Measurements from ENCODE around the gene TMUB2. TPM values are rescaled to one million over a fixed set of nuclear protein-coding genes. Genes with fewer than 3 reads are reported as not detected.
"Not testable (repeated sequence)": the region's sequence is repeated elsewhere in the genome, so short reads cannot be mapped to it uniquely, and the experiment has no call there.

TMUB2 gene
- 10 to 100 TPM; 22.6 to 31.0 TPM for total RNA-seq

DNA sequence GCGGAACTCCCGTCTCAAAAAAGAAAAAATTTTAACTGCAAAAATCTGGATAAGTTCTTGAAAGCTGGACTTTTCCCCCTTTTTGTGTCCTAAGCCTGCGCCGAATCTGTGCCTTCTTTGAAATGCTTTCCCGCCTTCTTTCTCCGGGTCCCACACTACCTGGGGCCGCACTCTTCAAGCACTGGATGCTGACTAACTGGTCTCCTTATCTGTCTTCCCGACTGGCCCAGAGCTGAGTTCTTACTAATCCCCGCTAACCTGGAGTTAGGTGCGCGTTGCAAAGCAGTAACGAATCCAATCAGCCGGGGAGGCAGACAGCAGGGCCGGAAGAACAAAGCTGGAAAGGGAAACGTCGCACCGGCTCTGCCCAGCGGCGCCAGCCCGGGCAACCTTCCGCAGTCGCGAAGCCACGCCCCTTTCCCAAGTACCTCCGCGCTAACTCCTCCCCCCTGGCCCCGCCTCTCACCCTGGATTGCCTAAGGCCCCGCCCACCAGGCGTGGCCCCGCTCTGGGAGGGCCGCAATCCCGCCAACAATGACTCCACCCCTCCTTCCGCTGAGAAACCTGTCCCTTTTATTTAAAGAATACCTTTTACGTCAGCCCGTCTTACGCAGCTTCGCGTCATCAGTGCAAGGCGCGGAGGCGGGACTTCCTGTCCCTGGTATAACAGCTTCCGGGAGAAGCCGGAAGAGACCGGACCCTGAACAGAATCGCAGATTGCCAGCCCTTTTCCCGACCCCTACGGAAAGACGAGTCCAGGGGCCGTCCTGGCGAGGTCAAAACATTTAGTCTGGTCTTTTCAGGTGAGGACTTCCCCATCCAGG, at the start of gene TMUB2:
Gene TMUB2 (plus strand): TSS at position 666 of the 824 bp plus-strand sequence. CDS start 737 bp downstream, outside the sequence.
- H3K27me3 ChIP-seq = no peaks in the 10 kb centered on the region
- TF ChIP-seq POLR2A (IDR thresholded peaks at IDR 0.05) = peak; percentile 82 to 94 (median 90)
- TF ChIP-seq, protein P1, sequence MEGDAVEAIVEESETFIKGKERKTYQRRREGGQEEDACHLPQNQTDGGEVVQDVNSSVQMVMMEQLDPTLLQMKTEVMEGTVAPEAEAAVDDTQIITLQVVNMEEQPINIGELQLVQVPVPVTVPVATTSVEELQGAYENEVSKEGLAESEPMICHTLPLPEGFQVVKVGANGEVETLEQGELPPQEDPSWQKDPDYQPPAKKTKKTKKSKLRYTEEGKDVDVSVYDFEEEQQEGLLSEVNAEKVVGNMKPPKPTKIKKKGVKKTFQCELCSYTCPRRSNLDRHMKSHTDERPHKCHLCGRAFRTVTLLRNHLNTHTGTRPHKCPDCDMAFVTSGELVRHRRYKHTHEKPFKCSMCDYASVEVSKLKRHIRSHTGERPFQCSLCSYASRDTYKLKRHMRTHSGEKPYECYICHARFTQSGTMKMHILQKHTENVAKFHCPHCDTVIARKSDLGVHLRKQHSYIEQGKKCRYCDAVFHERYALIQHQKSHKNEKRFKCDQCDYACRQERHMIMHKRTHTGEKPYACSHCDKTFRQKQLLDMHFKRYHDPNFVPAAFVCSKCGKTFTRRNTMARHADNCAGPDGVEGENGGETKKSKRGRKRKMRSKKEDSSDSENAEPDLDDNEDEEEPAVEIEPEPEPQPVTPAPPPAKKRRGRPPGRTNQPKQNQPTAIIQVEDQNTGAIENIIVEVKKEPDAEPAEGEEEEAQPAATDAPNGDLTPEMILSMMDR (IDR thresholded peaks at IDR 0.05) = peak in 1 of 7 experiments; percentile 13
- H3K4me3 ChIP-seq = peak within 1 kb of the TSS; percentile 55 to 62
- peaks cover 35% of the 10 kb centered on the region for H3K4me1 ChIP-seq
- peak; percentile 95 for ATAC-seq
- no peaks in the 10 kb centered on the region for H3K9me3 ChIP-seq
- peak within 1 kb of the TSS; percentile 81 to 98 (median 97) for H3K27ac ChIP-seq
- intact Hi-C loops (cut with DNase I) = no loop called here
- H3K36me3 ChIP-seq (replicated peaks in 1 of 2; ENCODE audit: insufficient read depth in 1 of 2, low read depth in 2 of 2) = no peaks in the 10 kb centered on the region
- WGBS, 2 donors = 0% methylated on average over 24 to 50 of the region's 50 CpGs
- peak; percentile 99 to 100 (median 100) for DNase-seq

DNA sequence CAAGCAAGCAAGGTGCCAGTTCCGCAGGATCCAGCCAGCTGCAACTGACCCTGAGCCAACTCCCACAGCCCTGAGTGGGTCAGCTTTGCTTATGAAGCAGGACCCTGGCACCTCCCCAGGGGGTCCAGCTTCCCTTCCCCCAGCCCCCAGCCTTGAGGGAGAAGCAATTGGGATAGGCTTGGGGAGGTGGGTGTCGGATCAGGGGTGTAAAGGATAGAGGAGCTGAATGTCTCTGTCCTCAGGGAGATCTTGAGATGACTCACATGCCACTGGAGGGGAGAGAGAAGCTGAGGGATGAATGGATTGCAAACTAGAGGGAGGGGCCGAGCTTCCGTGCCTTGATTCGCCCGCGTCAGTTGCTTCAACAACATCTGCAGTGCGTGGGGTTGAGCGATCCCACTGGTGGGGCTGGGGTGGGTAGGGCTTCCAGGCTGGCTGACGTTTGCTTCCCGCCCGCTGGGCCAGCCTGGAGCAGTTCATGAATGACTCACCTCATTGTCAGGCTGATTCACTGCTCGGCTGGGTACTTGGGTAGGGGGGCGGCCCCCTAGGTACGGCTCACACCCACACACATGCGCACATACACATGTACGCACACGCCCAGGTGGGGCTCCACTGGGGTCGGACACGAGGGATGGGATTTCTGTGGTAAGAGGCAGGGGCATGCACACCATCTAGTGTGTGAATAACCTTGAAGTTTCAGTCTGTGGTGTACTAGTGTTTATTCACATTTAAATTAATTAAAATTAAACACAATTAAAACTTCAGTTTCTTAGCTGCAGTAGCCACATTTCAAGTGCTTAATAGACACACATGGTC, 48.7 kb upstream of the TMUB2 start:
- DNase-seq (peak; percentile 68 to 91 (median 79)), ATAC-seq (peak; percentile 77)
- TF ChIP-seq POLR2A (IDR thresholded peaks at IDR 0.05) = peak in 1 of 3 donors; percentile 32
- TF ChIP-seq, protein P1 (IDR thresholded peaks at IDR 0.05) = peak in 1 of 7 experiments; percentile 16
- Histone ChIP-seq H3K27me3 (no peaks in the 10 kb centered on the region), H3K9me3 (no peaks in the 10 kb centered on the region), H3K27ac (peak overlapping the region in 2 of 4 donors; percentile 26 to 60), H3K4me3 (no peak overlapping the region), H3K4me1 (peaks cover 29% of the 10 kb centered on the region), H3K36me3 (replicated peaks in 1 of 2; ENCODE audit: insufficient read depth in 1 of 2, low read depth in 2 of 2) (no peaks in the 10 kb centered on the region)
- 8 to 11% methylated on average over 13 to 20 of the region's 20 CpGs for WGBS, 2 donors
- intact Hi-C loops (cut with DNase I) = no loop called here

DNA sequence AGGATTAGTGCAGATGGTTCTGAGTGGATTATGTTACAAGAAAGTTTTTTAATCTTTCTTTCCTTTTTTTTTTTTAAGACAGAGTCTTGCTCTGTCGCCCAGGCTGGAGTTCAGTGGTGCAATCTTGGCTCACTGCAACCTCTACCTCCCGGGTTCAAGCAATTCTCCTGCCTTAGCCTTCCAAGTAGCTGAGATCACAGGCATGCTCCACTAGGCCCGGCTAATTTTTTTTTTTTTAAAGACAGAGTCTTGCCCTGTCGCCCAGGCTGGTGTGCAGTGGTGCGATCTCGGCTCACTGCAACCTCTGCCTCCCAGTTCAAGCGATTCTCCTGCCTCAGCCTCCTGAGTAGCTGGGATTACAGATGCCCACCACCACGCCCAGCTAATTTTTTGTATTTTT, 42.9 kb upstream of the TMUB2 start:
- ATAC-seq; H3K9me3 ChIP-seq; H3K27me3 ChIP-seq; H3K27ac ChIP-seq; H3K4me3 ChIP-seq; DNase-seq; intact Hi-C loops (cut with DNase I); H3K36me3 ChIP-seq (replicated peaks in 1 of 2; ENCODE audit: insufficient read depth in 1 of 2, low read depth in 2 of 2): not testable (repeated sequence)
- peaks cover 13% of the 10 kb centered on the region for H3K4me1 ChIP-seq
- 90% methylated on average over 8 of the region's 8 CpGs for WGBS, 2 donors

DNA sequence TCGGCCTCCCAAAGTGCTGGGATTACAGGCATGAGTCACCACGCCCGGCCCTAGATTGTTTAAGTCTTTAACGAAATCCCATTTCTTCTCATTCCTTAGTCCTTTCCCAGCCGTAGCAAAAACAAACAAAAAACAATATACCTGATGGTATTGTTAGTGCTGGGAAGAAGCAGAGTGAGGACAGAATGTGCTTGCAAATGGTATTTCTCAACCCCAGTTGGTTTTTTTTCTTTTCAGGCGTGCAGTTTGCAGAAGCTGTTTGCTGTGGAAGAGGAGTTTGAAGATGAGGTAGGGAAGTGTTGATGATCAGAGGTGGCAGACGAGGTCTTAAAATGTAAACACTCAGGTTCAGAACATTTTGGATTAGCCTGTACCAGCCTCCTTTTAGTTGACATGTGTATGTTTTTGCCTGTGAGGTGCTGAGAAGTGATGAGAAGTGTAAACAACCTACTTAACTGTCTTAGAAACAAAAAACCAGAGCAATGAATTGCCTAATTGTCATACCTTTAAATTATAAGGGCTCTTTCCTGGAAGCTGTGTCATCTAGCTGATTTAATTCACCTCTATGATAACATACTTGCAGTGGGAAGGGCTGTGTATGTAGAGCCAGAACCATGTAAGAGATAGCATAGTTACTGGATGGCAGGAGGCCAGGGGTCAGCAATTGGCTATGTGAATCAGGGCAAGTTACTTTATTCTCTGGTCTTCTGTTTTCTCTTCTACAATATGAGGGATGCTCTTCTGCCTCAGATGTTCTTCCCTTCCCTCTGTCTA, 41.6 kb upstream of the TMUB2 start:
- no peak for ATAC-seq
- no peak for DNase-seq
- no peak overlapping the region for H3K4me3 ChIP-seq
- H3K27me3 ChIP-seq = no peaks in the 10 kb centered on the region
- no peaks in the 10 kb centered on the region for H3K9me3 ChIP-seq
- intact Hi-C loops (cut with DNase I) = no loop called here
- no peak overlapping the region for H3K27ac ChIP-seq
- H3K4me1 ChIP-seq = peaks cover 13% of the 10 kb centered on the region
- no peak for TF ChIP-seq POLR2A (IDR thresholded peaks at IDR 0.05)
- TF ChIP-seq, protein P1 (IDR thresholded peaks at IDR 0.05) = no peak
- H3K36me3 ChIP-seq (replicated peaks in 1 of 2; ENCODE audit: insufficient read depth in 1 of 2, low read depth in 2 of 2) = no peaks in the 10 kb centered on the region
- WGBS, 2 donors = 76 to 85% methylated on average over 7 of the region's 7 CpGs
